Measurements from ENCODE around the gene ROR1. TPM values are rescaled to one million over a fixed set of nuclear protein-coding genes. Genes with fewer than 3 reads are reported as not detected.

Gene ROR1
- total and polyA plus RNA-seq, 2 donors (not counting 3 experiments of a cell fraction or from before 2014, with no cell fraction given) = 2.6 to 3.5 TPM

- H3K9me1 ChIP-seq (replicated peaks; ENCODE audit: control insufficient read depth, extremely low read depth, insufficient read depth, low read length) = no peaks in the 10 kb centered on the region
- H3K9ac ChIP-seq (replicated peaks; ENCODE audit: extremely low read depth, insufficient read depth, low read length) = no peak overlapping the region
- CTCF ChIA-PET = no interaction called here
- DNase-seq (ENCODE audit: low read depth, low spot score) = no peak
- H2AFZ ChIP-seq (ENCODE audit: low read depth, low read length) = no peak overlapping the region
- H4K20me1 ChIP-seq (replicated peaks; ENCODE audit: control insufficient read depth, extremely low read depth, insufficient read depth, low read length) = no peaks in the 10 kb centered on the region
- peaks cover 0 to 1% of the 10 kb centered on the region in 2 experiments for H3K27me3 ChIP-seq (ENCODE audit: control insufficient read depth in 2 of 2, insufficient read depth in 2 of 2, low read length in 2 of 2)
- H3K9me3 ChIP-seq (replicated peaks; ENCODE audit: control insufficient read depth, insufficient read depth, low read length) = no peaks in the 10 kb centered on the region
- H3K36me3 ChIP-seq (ENCODE audit: control insufficient read depth in 2 of 2, extremely low read depth in 1 of 2, insufficient read depth in 2 of 2, low read length in 2 of 2) = no peaks in the 10 kb centered on the region
- no peak overlapping the region for H3K4me3 ChIP-seq (replicated peaks in 1 of 3; ENCODE audit: insufficient read depth in 1 of 3, low read depth in 1 of 3, low read length in 3 of 3)
- dilution Hi-C loops (cut with MboI; ENCODE audit: extremely low pct_ligation_motif_present, low sequenced_read_pairs) = no loop called here
- no TSS peak for BruUV-seq (replicated peaks)
- POLR2A ChIA-PET = no interaction called here
- no peaks in the 10 kb centered on the region for H3K4me1 ChIP-seq (ENCODE audit: control insufficient read depth, extremely low read depth, insufficient read depth, low read length)
- TF ChIP-seq CTCF (IDR thresholded peaks at IDR 0.05; ENCODE audit: extremely low read depth in 1 of 2, insufficient read depth in 1 of 2, low read depth in 1 of 2, low read length in 2 of 2) = no peak
- no peak for TF ChIP-seq GATA2 (IDR thresholded peaks at IDR 0.05; ENCODE audit: insufficient read depth, insufficient read length, low read depth, low read length)
- no peak for TF ChIP-seq EZH2 (IDR thresholded peaks at IDR 0.05; ENCODE audit: borderline replicate concordance, low read depth, low read length, severe bottlenecking)
- TF ChIP-seq POLR2A (IDR thresholded peaks at IDR 0.05; ENCODE audit: low read depth, low read length) = no peak
- no peak for TF ChIP-seq MYC (IDR thresholded peaks at IDR 0.05; ENCODE audit: low read depth, low read length)
- no peak for TF ChIP-seq POLR2AphosphoS5 (IDR thresholded peaks at IDR 0.05; ENCODE audit: insufficient read depth, low read depth, low read length)
- TF ChIP-seq MAX (IDR thresholded peaks at IDR 0.05; ENCODE audit: insufficient read depth, insufficient read length) = no peak
- TF ChIP-seq JUN (IDR thresholded peaks at IDR 0.05; ENCODE audit: borderline replicate concordance, insufficient read depth, insufficient read length, low read depth) = no peak
- H3K27ac ChIP-seq (ENCODE audit: insufficient read depth, low read depth, low read length) = no peak overlapping the region
- FAIRE-seq = no peak
- intact Hi-C loops (cut with micrococcal nuclease) = no loop called here
- no peaks in the 10 kb centered on the region for H3K79me2 ChIP-seq (ENCODE audit: control insufficient read depth, insufficient read depth, low read length)
- no peak overlapping the region for H3K4me2 ChIP-seq (ENCODE audit: insufficient read depth, low read length)
These were observed 186.5 kb downstream of the ROR1 start for GRCh38 chr1:63960326-63960725.

Measured in endothelial cell of umbilical vein (primary cell).